Endothelial cell of umbilical vein (primary cell): Measurements from ENCODE around the gene IDH1.

Experiments used
- CTCF ChIP-seq, 2 donors: IDR thresholded peaks; 1 replicate in 1 of 2; 2 replicates in 1 of 2; pipeline ENCODE4 v1.5.1; 2011; ENCODE audit warnings: low read length in 2 of 2, mild to moderate bottlenecking in 2 of 2, moderate library complexity in 2 of 2, control low read depth in 1 of 2, inconsistent platforms in 1 of 2, low read depth in 1 of 2; ENCODE audit not compliant: insufficient read depth in 1 of 2; ENCODE audit errors: extremely low read depth in 1 of 2
- POLR2AphosphoS5 ChIP-seq: IDR thresholded peaks from 2 replicates; pipeline ENCODE4 v1.6.1; 2012; ENCODE audit warnings: low read depth, mild to moderate bottlenecking, control low read depth, low read length, moderate library complexity; ENCODE audit not compliant: insufficient read depth

GRCh38 chr2:208228476-208228875 is 26.4 kb downstream of the IDH1 start:
- no peak for TF ChIP-seq CTCF (IDR thresholded peaks at IDR 0.05; ENCODE audit: extremely low read depth in 1 of 2, insufficient read depth in 1 of 2, low read depth in 1 of 2, low read length in 2 of 2)
- no peak for TF ChIP-seq POLR2AphosphoS5
